Stimulated activated CD4-positive, alpha-beta T cell treated with anti-CD3 and anti-CD28 coated beads, Interleukin-1b, Interleukin-23, amount 100 ng/mL, for 1 hour (primary cell): ENCODE results near the gene NUPR1.
"Not testable (repeated sequence)": the region's sequence is repeated elsewhere in the genome, so short reads cannot be mapped to it uniquely, and the experiment has no call there.

ENCODE experiments used
- DNase-seq, 2 donors: peaks; one replicate each; pipeline ENCODE4 v3.0.0-alpha.2; 2020; ENCODE audit warnings: low read depth in 2 of 2

NUPR1 gene

GRCh38 chr16:28527100-28527785 lies 11.5 kb downstream of the NUPR1 start:
- not testable (repeated sequence) for DNase-seq

GRCh38 chr16:28526201-28527099 lies 12.3 kb downstream of the NUPR1 start:
- DNase-seq = no peak

- DNase-seq = no peak
These were observed 14.0 kb downstream of the NUPR1 start for GRCh38 chr16:28524681-28525171.

GRCh38 chr16:28522792-28523191 lies 16.0 kb downstream of the NUPR1 start:
- DNase-seq = no peak

GRCh38 chr16:28521436-28521835 lies 17.3 kb downstream of the NUPR1 start:
- DNase-seq = no peak

GRCh38 chr16:28520672-28521071 lies 18.1 kb downstream of the NUPR1 start:
- DNase-seq = no peak

- no peak for DNase-seq
These were observed 24.5 kb downstream of the NUPR1 start for GRCh38 chr16:28514246-28514645.

GRCh38 chr16:28513484-28514181 lies 25.1 kb downstream of the NUPR1 start:
- DNase-seq = no peak

GRCh38 chr16:28511801-28512789 lies 26.7 kb downstream of the NUPR1 start:
- DNase-seq = no peak

GRCh38 chr16:28511031-28511430 lies 27.7 kb downstream of the NUPR1 start:
- no peak for DNase-seq

GRCh38 chr16:28505489-28506137 lies 33.2 kb downstream of the NUPR1 start:
- no peak for DNase-seq

GRCh38 chr16:28504707-28505404 lies 33.9 kb downstream of the NUPR1 start:
- DNase-seq = no peak

- no peak for DNase-seq
These were observed 35.1 kb downstream of the NUPR1 start for GRCh38 chr16:28503470-28504259.

GRCh38 chr16:28502290-28502689 lies 36.5 kb downstream of the NUPR1 start:
- DNase-seq = no peak

- DNase-seq = no peak
These were observed 37.2 kb downstream of the NUPR1 start for GRCh38 chr16:28501258-28502232.

GRCh38 chr16:28500476-28501180 lies 38.1 kb downstream of the NUPR1 start:
- DNase-seq = not testable (repeated sequence)

- DNase-seq = no peak
These were observed 38.9 kb downstream of the NUPR1 start for GRCh38 chr16:28499854-28500253.
